Fibroblast of peridontal ligament (primary cell): ENCODE measurements around the gene PLCB1.
A peak's percentile ranks its signal among the peaks of the same experiment; 100 is the strongest.
"Not testable (repeated sequence)": the region's sequence is repeated elsewhere in the genome, so short reads cannot be mapped to it uniquely, and the experiment has no call there.

Experiments
- DNase-seq: peaks from one replicate; pipeline ENCODE4 v3.0.0-alpha.2; 2010; ENCODE audit errors: extremely low read depth

PLCB1 gene

GRCh38 chr20:8334641-8335040, 202.6 kb downstream of the PLCB1 start:
- DNase-seq = no peak

- no peak for DNase-seq
These were observed 203.0 kb downstream of the PLCB1 start for GRCh38 chr20:8335059-8335458.

- DNase-seq = no peak
These were observed 203.6 kb downstream of the PLCB1 start for GRCh38 chr20:8335495-8336195.

- no peak for DNase-seq
These were observed 207.3 kb downstream of the PLCB1 start for GRCh38 chr20:8339349-8339748.

GRCh38 chr20:8342391-8342790, 210.3 kb downstream of the PLCB1 start:
- no peak for DNase-seq

- no peak for DNase-seq
These were observed 212.0 kb downstream of the PLCB1 start for GRCh38 chr20:8344106-8344505.

- no peak for DNase-seq
These were observed 212.6 kb downstream of the PLCB1 start for GRCh38 chr20:8344631-8345030.

- peak; percentile 13 for DNase-seq
These were observed 214.7 kb downstream of the PLCB1 start for GRCh38 chr20:8346700-8347270.

GRCh38 chr20:8350225-8350624, 218.2 kb downstream of the PLCB1 start:
- DNase-seq = not testable (repeated sequence)

- DNase-seq = no peak
These were observed 220.4 kb downstream of the PLCB1 start for GRCh38 chr20:8352486-8352885.

GRCh38 chr20:8353512-8353911, 221.4 kb downstream of the PLCB1 start:
- no peak for DNase-seq

GRCh38 chr20:8355453-8355852, 223.4 kb downstream of the PLCB1 start:
- no peak for DNase-seq

- no peak for DNase-seq
These were observed 224.7 kb downstream of the PLCB1 start for GRCh38 chr20:8356806-8357205.

GRCh38 chr20:8357703-8358102, 225.6 kb downstream of the PLCB1 start:
- DNase-seq = peak; percentile 38

- no peak for DNase-seq
These were observed 228.0 kb downstream of the PLCB1 start for GRCh38 chr20:8360035-8360434.

- peak; percentile 52 for DNase-seq
These were observed 229.1 kb downstream of the PLCB1 start for GRCh38 chr20:8361006-8361652.

- no peak for DNase-seq
These were observed 229.7 kb downstream of the PLCB1 start for GRCh38 chr20:8361779-8362178.

GRCh38 chr20:8362457-8362856, 230.4 kb downstream of the PLCB1 start:
- DNase-seq = no peak

- no peak for DNase-seq
These were observed 232.1 kb downstream of the PLCB1 start for GRCh38 chr20:8363970-8364733.

GRCh38 chr20:8364734-8365078, 232.6 kb downstream of the PLCB1 start:
- no peak for DNase-seq

GRCh38 chr20:8365634-8366033, 233.6 kb downstream of the PLCB1 start:
- no peak for DNase-seq

- no peak for DNase-seq
These were observed 234.3 kb downstream of the PLCB1 start for GRCh38 chr20:8366303-8366923.
